Natural killer cell (primary cell): ENCODE measurements around the gene GOLGA2. TPM values are rescaled to one million over a fixed set of nuclear protein-coding genes. Genes with fewer than 3 reads are reported as not detected.
"Not testable (repeated sequence)": the region's sequence is repeated elsewhere in the genome, so short reads cannot be mapped to it uniquely, and the experiment has no call there.

Experiments
- ATAC-seq, 3 donors: fragments of 150-1000 bp in 2 of 3; fragments of 200-7000 bp in 1 of 3; cut with Tn5 transposase; 1 replicate in 1 of 3; 2 replicates in 2 of 3; pipeline ENCODE4 v1.10.0; 2021; ENCODE audit warnings: mild to moderate bottlenecking in 2 of 3, moderate library complexity in 2 of 3
- DNase-seq, 2 donors: peaks; one replicate each; pipeline versions ENCODE4 v3.0.0 to v3.0.0-alpha.2; 2013 to 2021; ENCODE audit warnings: mixed read lengths in 1 of 2
- H3K27ac ChIP-seq: one replicate; pipeline ENCODE4 v1.5.1; 2013; ENCODE audit warnings: mild to moderate bottlenecking, low read length
- H3K27me3 ChIP-seq: one replicate; pipeline ENCODE4 v1.6.1; 2013; ENCODE audit warnings: low read length; ENCODE audit not compliant: control insufficient read depth, insufficient read depth
- H3K36me3 ChIP-seq: one replicate; pipeline ENCODE4 v1.6.1; 2013; ENCODE audit warnings: low read length; ENCODE audit not compliant: control insufficient read depth, insufficient read depth
- H3K4me1 ChIP-seq: one replicate; pipeline ENCODE4 v1.6.1; 2013; ENCODE audit warnings: low read length; ENCODE audit not compliant: control insufficient read depth, insufficient read depth
- H3K4me3 ChIP-seq: one replicate; pipeline ENCODE4 v1.5.1; 2013; ENCODE audit warnings: low read length
- H3K9me3 ChIP-seq: one replicate; pipeline ENCODE4 v1.6.1; 2013; ENCODE audit warnings: low read length; ENCODE audit not compliant: control insufficient read depth, insufficient read depth
- H3K27ac Mint-ChIP-seq, 2 donors: one replicate each; pipeline ENCODE4 v1.8.0; 2022; ENCODE audit warnings: mild to moderate bottlenecking in 2 of 2, mixed read lengths in 2 of 2, moderate library complexity in 1 of 2
- H3K27me3 Mint-ChIP-seq, 2 donors: one replicate each; pipeline ENCODE4 v1.8.0; 2022; ENCODE audit warnings: low read depth in 2 of 2, mixed read lengths in 2 of 2
- H3K36me3 Mint-ChIP-seq: one replicate; pipeline ENCODE4 v1.8.0; 2022; ENCODE audit warnings: mixed read lengths
- H3K4me1 Mint-ChIP-seq, 2 donors: one replicate each; pipeline ENCODE4 v1.8.0; 2022; ENCODE audit warnings: mixed read lengths in 2 of 2
- H3K4me3 Mint-ChIP-seq: one replicate; pipeline ENCODE4 v1.8.0; 2022; ENCODE audit warnings: mild to moderate bottlenecking, moderate library complexity, mixed read lengths
- H3K9me3 Mint-ChIP-seq, 2 donors: one replicate each; pipeline ENCODE4 v1.8.0; 2022; ENCODE audit warnings: mixed read lengths in 2 of 2
- WGBS: methylation state at CpG from one replicate; pipeline ENCODE4 v1.1.7; 2013; ENCODE audit warnings: missing lambda C conversion rate; ENCODE audit not compliant: insufficient coverage; 5-methylcytosine and 5-hydroxymethylcytosine counted together
- intact Hi-C: fragments of 100-400 bp; cut with micrococcal nuclease; formaldehyde crosslinking; loops from one replicate; pipeline ENCODE4 v1.14.2; 2022
- total RNA-seq, 4 donors: library from RNA; stranded (reverse); fragments of 120-200 nt in 1 of 4; gene quantifications; one replicate each; pipeline versions ENCODE4 v1.2.3 to v1.2.4, GENCODE V29; 2013 to 2022
- TF ChIP-seq, protein P1 (sequence below): fragments of 200-600 bp; IDR thresholded peaks from one replicate; pipeline ENCODE4 v1.8.0; 2022; ENCODE audit warnings: antibody characterized with exemption

The GOLGA2 gene
- total RNA-seq, 3 donors from 2014 or later (not counting 1 experiment from before 2014, with no cell fraction given) = 78.0 to 101 (median 90.9) TPM

DNA sequence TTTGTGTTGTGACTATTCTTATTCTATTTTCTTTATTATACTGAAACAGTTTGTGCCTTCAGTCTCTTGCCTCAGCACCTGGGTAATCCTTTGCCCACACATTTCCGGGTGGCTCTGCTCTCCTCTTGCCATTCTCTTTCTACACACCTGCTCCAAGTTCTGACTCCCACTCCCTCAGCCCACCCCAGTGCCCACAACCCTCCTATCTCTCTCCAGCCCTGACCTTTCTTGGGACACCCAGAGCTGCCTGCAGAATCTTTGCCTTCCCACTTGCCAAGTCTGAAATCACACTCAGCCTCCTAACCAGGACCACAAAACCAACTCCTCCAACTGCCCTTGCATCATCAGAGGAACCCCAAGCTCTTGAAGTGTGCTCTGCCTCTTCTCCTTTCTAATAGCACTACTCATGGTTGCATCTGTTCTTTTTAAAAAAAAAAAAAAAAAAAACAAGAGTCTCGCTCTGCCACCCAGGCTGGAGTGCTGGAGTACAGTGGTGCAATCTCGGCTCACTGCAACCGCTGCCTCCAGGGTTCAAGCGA lies 4.3 kb upstream of the GOLGA2 start:
- Mint-ChIP-seq H3K4me3 (no peak overlapping the region), H3K36me3 (no peaks in the 10 kb centered on the region), H3K4me1 (peaks cover 15 to 20% of the 10 kb centered on the region in 2 donors), H3K9me3 (no peaks in the 10 kb centered on the region), H3K27me3 (peaks cover 0 to 2% of the 10 kb centered on the region in 2 donors), H3K27ac (no peak overlapping the region)
- no peak for ATAC-seq
- Histone ChIP-seq H3K27me3 (no peaks in the 10 kb centered on the region), H3K36me3 (no peaks in the 10 kb centered on the region), H3K27ac (no peak overlapping the region), H3K4me3 (no peak overlapping the region), H3K4me1 (peaks cover 14% of the 10 kb centered on the region), H3K9me3 (no peaks in the 10 kb centered on the region)
- TF ChIP-seq, protein P1, sequence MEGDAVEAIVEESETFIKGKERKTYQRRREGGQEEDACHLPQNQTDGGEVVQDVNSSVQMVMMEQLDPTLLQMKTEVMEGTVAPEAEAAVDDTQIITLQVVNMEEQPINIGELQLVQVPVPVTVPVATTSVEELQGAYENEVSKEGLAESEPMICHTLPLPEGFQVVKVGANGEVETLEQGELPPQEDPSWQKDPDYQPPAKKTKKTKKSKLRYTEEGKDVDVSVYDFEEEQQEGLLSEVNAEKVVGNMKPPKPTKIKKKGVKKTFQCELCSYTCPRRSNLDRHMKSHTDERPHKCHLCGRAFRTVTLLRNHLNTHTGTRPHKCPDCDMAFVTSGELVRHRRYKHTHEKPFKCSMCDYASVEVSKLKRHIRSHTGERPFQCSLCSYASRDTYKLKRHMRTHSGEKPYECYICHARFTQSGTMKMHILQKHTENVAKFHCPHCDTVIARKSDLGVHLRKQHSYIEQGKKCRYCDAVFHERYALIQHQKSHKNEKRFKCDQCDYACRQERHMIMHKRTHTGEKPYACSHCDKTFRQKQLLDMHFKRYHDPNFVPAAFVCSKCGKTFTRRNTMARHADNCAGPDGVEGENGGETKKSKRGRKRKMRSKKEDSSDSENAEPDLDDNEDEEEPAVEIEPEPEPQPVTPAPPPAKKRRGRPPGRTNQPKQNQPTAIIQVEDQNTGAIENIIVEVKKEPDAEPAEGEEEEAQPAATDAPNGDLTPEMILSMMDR = no peak
- 89% methylated on average over 5 of the region's 5 CpGs for WGBS
- no peak for DNase-seq
- intact Hi-C loops = no loop called here

DNA sequence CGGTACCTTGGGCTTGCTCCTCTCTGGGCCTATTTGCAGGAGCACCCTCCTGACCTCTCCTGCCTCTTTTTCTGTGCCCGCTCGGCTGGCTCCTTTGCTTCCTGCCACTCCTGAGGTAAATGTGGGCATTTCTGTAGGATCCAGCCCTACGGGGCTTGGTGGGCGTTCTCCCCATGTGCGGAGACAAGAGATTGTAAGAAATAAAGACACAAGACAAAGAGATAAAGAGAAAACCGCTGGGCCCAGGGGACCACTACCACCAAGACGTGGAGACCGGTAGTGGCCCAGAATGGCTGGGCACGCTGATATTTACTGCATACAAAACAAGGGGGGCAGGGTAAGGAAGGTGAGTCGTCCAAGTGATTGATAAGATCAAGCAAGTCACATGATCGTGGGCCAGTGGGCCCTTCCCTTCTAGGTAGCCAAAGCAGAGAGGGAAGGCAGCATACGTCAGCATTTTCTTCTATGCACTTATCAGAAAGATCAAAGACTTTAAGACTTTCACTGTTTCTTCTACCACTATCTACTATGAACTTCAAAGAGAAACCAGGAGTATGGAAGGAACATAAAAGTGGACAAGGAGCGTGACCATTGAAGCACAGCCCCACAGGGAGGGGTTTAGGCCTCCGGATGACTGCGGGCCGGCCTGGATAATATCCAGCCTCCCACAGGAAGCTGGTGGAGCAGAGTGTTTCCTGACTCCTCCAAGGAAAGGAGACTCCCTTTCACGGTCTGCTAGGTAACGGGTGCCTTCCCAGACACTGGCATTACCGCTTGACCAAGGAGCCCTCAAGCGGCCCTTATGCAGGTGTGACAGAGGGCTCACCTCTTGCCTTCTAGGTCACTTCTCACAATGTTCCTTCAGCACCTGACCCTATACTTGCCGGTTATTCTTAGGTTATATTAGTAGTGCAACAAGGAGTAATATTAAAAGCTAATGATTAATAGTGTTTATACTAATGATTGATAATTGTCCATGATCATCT lies 3.6 kb upstream of the GOLGA2 start:
- H3K9me3 Mint-ChIP-seq, H3K4me3 Mint-ChIP-seq, H3K4me3 ChIP-seq, DNase-seq, H3K27me3 Mint-ChIP-seq, H3K9me3 ChIP-seq, ATAC-seq, H3K27ac ChIP-seq, H3K36me3 ChIP-seq, H3K36me3 Mint-ChIP-seq, H3K27me3 ChIP-seq: not testable (repeated sequence)
- peaks cover 20% of the 10 kb centered on the region for H3K4me1 ChIP-seq
- intact Hi-C loops = loop anchor here (5.0 kb wide), 1 partner anchor 43 kb away; the partner anchor contains the start of genes COQ4 and TRUB2
- WGBS = 81% methylated on average over 21 of the region's 22 CpGs
- Mint-ChIP-seq H3K27ac (peak overlapping the region in 1 of 2 donors; percentile 29), H3K4me1 (peaks cover 21 to 27% of the 10 kb centered on the region in 2 donors)

DNA sequence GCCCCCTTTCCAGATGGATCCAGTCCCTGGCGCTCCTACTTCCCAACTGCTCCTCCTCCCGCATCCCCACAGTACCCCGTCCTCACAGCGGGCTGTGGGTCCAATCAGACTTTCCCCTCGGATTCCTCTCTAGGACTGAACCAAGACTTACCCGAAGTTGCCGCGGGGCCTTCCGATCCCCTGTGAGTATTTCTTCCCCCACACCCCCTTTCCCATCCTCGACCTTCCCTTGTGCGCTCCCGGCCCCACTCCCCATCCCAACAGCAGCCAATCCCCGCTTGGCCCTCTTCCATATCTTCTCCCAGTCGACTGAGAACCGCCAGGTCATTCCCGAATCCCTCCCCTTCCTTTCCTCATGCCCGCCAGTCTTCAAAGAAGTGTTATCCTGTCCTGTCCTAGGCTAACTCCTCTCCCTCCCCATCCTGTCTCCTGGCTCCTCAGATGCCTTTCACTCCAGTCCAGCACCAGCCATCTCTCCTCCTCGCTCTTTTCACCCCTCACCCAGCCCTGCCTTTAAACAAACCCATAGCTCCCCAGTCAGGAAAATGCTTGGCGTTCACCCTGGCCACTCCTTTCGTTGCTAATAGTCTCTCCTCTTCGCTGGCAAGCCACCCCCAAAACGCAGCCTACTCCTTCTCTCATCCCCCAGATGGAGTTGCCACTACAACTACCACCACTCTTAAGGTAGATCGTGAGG lies 915 bp upstream of the GOLGA2 start:
- ATAC-seq (no peak), DNase-seq (peak in 1 of 2 donors; percentile 17)
- Mint-ChIP-seq H3K27me3 (peaks cover 0 to 2% of the 10 kb centered on the region in 2 donors), H3K4me1 (peaks cover 21 to 33% of the 10 kb centered on the region in 2 donors), H3K36me3 (no peaks in the 10 kb centered on the region), H3K27ac (peak overlapping the region; percentile 91 to 99), H3K4me3 (peak overlapping the region; percentile 92), H3K9me3 (no peaks in the 10 kb centered on the region)
- TF ChIP-seq, protein P1 = no peak
- H3K9me3 ChIP-seq = no peaks in the 10 kb centered on the region
- no peaks in the 10 kb centered on the region for H3K27me3 ChIP-seq
- intact Hi-C loops = loop anchor here (5.0 kb wide), 1 partner anchor 46 kb away; the partner anchor contains the start of genes COQ4 and TRUB2
- H3K36me3 ChIP-seq = peaks cover 9% of the 10 kb centered on the region
- H3K4me3 ChIP-seq = peak overlapping the region; percentile 71
- peak overlapping the region; percentile 80 for H3K27ac ChIP-seq
- H3K4me1 ChIP-seq = peaks cover 23% of the 10 kb centered on the region
- 24% methylated on average over 23 of the region's 23 CpGs for WGBS
